Urinary bladder (tissue), 4 donors: ENCODE measurements around the gene TTC23L. TPM values are rescaled to one million over a fixed set of nuclear protein-coding genes. Genes with fewer than 3 reads are reported as not detected.

Experiments used
- DNase-seq: peaks from one replicate; pipeline ENCODE4 v3.0.0-alpha.2; 2015; ENCODE audit errors: extremely low spot score
- H3K27ac ChIP-seq: one replicate; pipeline ENCODE4 v1.5.1; 2013; ENCODE audit warnings: low read depth, mild to moderate bottlenecking, moderate library complexity
- H3K36me3 ChIP-seq: one replicate; pipeline ENCODE4 v1.6.1; 2013; ENCODE audit warnings: mild to moderate bottlenecking, moderate library complexity; ENCODE audit not compliant: insufficient read depth
- H3K4me1 ChIP-seq: one replicate; pipeline ENCODE4 v1.6.1; 2013; ENCODE audit warnings: mild to moderate bottlenecking, moderate library complexity; ENCODE audit not compliant: insufficient read depth
- H3K4me3 ChIP-seq: one replicate; pipeline ENCODE4 v1.5.1; 2013; ENCODE audit warnings: low read depth, low read length
- WGBS: extraction: QIAGEN DNeasy Blood & Tissue Kit; methylation state at CpG from one replicate; pipeline ENCODE4 v1.1.7; 2013; 5-methylcytosine and 5-hydroxymethylcytosine counted together
- polyA plus RNA-seq: library from polyadenylated mRNA; stranded (reverse); fragments of 200-250 nt; gene quantifications from one replicate; pipeline ENCODE4 v1.2.3, GENCODE V29; 2013
- total RNA-seq: library from RNA; depleted of rRNA; stranded (reverse); fragments of >200 nt; gene quantifications from one replicate; pipeline ENCODE4 v1.2.3, GENCODE V29; 2014
- donor health status: healthy with polysubstance abuse.
- donor health status: healthy.

TTC23L gene
- total and polyA plus RNA-seq, 2 donors, result 0.37 to 1.3 TPM

DNA sequence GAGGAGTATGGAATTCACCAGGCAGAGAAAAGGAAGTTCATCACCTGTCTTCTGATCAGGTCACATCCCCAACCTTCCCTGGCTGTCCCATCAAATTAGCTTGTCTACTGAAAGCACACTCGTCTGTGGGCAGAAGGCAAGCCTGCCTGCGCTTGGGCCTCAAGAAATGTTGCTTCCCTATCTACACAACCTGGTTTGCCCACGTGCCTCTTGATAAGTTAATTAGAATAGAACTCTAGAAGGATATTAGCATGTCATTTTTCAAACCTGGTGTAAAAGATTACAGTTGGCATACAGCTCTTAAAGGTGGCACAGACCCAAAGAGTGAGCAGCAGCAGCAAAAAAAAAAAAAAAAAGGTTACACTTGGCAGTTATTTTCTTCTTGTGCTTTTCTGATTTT, 5.1 kb downstream of the TTC23L start:
- WGBS, result 78% methylated on average over 3 of the region's 3 CpGs

DNA sequence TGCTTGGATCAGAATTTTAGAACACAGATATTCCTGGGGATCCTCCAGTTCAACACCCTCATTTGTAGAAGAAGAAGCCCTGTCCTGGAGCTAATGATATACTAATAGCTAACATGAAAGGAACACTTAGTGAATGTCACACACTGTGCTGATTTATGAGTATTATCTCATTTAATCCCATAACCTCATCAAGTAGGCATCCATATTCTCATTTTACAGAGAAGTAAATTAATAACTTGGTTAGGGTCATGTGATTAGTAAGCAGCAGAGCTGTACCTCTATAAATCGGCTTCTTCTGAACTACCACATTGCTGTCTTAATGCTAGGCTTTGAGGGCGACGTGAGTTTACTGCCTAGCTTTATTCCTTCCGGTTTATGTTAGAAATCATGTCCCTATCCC, 6.0 kb downstream of the TTC23L start:
- Histone ChIP-seq H3K36me3 (no peaks in the 10 kb centered on the region), H3K4me1 (no peaks in the 10 kb centered on the region), H3K27ac (no peak overlapping the region), H3K4me3 (no peak overlapping the region)
- 62% methylated on average over 4 of the region's 4 CpGs for WGBS
- DNase-seq, result no peak

More for the DNA sequence above, 5.1 kb downstream of the TTC23L start:
- no peak for DNase-seq
- Histone ChIP-seq H3K4me1 (no peaks in the 10 kb centered on the region), H3K4me3 (no peak overlapping the region), H3K27ac (no peak overlapping the region), H3K36me3 (no peaks in the 10 kb centered on the region)

GRCh38 chr5:34847056-34847455, 8.1 kb downstream of the TTC23L start:
- Histone ChIP-seq H3K4me3 (no peak overlapping the region), H3K36me3 (no peaks in the 10 kb centered on the region), H3K27ac (no peak overlapping the region), H3K4me1 (no peaks in the 10 kb centered on the region)
- DNase-seq, result no peak

DNA sequence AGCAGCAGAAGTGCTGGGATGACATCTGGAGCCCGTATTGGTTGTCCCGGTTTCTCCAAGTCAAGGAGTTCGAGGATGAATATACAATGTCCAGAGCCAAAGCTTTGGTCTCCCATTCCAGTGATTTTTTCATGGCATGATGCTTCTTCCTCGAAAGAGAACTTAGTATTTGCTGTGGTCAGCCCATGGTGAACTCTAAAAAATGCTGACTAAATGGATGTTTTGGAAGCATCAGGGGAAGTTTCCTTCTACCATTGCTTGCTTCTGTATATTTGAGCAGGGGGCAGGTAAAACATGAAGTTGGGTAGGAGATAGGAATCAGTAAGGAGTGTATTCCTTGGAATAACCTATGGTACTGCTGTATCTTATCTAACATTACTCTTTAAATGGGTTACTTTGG, 8.6 kb downstream of the TTC23L start:
- DNase-seq, result no peak
- no peaks in the 10 kb centered on the region for H3K4me1 ChIP-seq
- 92% methylated on average over 4 of the region's 4 CpGs for WGBS
- no peak overlapping the region for H3K27ac ChIP-seq
- no peak overlapping the region for H3K4me3 ChIP-seq
- H3K36me3 ChIP-seq, result no peaks in the 10 kb centered on the region

- no peak for DNase-seq
- H3K36me3 ChIP-seq, result no peaks in the 10 kb centered on the region
- no peak overlapping the region for H3K4me3 ChIP-seq
- no peak overlapping the region for H3K27ac ChIP-seq
- WGBS, result 91% methylated on average over 2 of the region's 2 CpGs
- H3K4me1 ChIP-seq, result no peaks in the 10 kb centered on the region
Observed at GRCh38 chr5:34848230-34848629, 9.3 kb downstream of the TTC23L start.

- Histone ChIP-seq H3K27ac (no peak overlapping the region), H3K36me3 (no peaks in the 10 kb centered on the region), H3K4me3 (no peak overlapping the region), H3K4me1 (no peaks in the 10 kb centered on the region)
- DNase-seq, result no peak
- 89% methylated on average over 3 of the region's 3 CpGs for WGBS
Observed at GRCh38 chr5:34849253-34849652, 10.3 kb downstream of the TTC23L start.

- Histone ChIP-seq H3K36me3 (no peaks in the 10 kb centered on the region), H3K4me1 (no peaks in the 10 kb centered on the region), H3K27ac (no peak overlapping the region), H3K4me3 (no peak overlapping the region)
- 63% methylated on average over 4 of the region's 4 CpGs for WGBS
- no peak for DNase-seq
Observed at GRCh38 chr5:34854459-34855174, 15.7 kb downstream of the TTC23L start.

DNA sequence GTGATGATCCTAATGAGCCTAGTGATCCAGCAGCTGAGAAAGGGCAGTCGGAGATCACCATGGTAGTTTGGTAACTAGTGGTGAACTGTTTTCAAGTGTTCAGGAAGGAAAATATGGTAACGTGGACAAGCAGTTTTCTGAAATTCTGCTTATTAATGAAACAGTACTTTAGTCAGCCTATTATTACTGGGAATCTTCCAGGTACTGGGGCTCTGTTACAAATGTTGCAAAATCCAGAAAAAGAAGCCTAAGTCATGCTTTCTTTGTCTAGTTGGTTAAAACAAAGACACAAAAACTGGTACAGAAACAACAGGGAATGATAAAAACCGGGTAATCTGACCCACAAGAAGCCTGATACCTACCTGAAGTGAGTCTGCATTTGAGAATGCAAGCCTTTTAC, 18.2 kb downstream of the TTC23L start:
- no peak for DNase-seq
- Histone ChIP-seq H3K4me3 (no peak overlapping the region), H3K27ac (no peak overlapping the region), H3K4me1 (no peaks in the 10 kb centered on the region), H3K36me3 (no peaks in the 10 kb centered on the region)
- 84% methylated on average over 3 of the region's 3 CpGs for WGBS

- H3K4me1 ChIP-seq, result no peaks in the 10 kb centered on the region
- DNase-seq, result no peak
- 96% methylated on average over 1 of the region's 1 CpG for WGBS
- H3K27ac ChIP-seq, result no peak overlapping the region
- no peak overlapping the region for H3K4me3 ChIP-seq
- H3K36me3 ChIP-seq, result no peaks in the 10 kb centered on the region
Observed at GRCh38 chr5:34857894-34858293, 18.9 kb downstream of the TTC23L start.

- H3K27ac ChIP-seq, result no peak overlapping the region
- no peak overlapping the region for H3K4me3 ChIP-seq
- H3K4me1 ChIP-seq, result no peaks in the 10 kb centered on the region
- 58% methylated on average over 2 of the region's 2 CpGs for WGBS
- DNase-seq, result no peak
- no peaks in the 10 kb centered on the region for H3K36me3 ChIP-seq
Observed at GRCh38 chr5:34858790-34859189, 19.8 kb downstream of the TTC23L start.

DNA sequence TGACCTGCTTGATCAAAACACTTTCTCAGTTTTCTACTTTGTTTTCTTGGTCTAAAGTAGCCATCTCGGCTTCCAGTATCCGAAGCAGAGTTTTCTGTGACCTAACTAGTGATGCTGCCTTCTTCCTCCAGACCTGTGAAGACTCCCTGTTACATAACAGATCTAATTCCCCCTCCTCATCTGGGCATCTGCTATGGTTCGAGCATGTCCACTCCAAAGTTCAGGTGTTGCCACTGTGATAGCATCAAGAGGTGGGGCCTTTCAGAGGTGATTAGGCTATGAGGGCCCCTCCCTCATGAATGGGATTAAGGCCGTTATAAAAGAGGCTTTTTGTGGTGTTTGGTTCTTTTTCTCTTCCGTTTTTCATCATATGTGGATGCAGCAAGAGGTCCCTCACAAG, 20.3 kb downstream of the TTC23L start:
- H3K27ac ChIP-seq, result no peak overlapping the region
- no peak overlapping the region for H3K4me3 ChIP-seq
- 65% methylated on average over 5 of the region's 5 CpGs for WGBS

DNA sequence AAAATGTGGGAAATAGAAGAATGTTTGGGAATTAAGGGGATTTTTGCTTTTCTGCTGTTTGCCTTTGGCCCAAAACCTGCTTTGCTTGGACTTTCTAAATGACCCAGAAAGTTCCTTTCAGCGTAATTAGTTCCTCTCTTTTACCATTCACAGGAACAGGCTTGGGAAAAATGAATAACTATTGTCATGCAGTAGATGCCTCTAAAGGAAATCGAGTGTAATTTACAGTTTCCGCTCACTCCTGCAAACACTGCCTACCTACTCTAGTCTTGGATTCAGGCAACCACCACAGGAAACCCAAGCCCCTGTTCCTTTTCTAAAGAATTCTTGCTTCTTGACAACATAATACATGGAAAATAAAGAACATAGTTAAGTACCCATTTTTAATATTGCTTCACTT, 25.0 kb downstream of the TTC23L start:
- DNase-seq, result no peak
- WGBS, result 60% methylated on average over 3 of the region's 3 CpGs
- no peak overlapping the region for H3K4me3 ChIP-seq

More for the DNA sequence above, 20.3 kb downstream of the TTC23L start:
- H3K4me1 ChIP-seq, result no peaks in the 10 kb centered on the region
- no peak for DNase-seq
- no peaks in the 10 kb centered on the region for H3K36me3 ChIP-seq

DNA sequence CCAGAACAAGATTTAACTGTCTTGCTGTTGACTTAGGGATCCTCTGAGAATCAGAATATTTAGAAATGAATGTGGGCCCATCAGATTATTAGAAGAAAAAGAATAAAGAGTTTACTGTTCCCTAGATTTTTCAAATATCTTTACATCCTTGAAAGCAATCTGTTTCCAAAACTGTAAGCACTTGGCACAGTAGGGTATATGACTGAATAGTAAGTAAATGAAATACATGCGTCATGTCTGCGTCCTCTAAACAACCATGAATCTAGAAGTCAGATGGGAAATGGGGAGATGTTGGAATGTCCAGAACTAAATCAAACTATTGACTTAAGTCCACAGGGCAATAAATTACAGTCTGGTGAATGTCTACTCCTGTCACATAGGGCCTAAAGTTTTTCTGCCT, 26.1 kb downstream of the TTC23L start:
- peak; percentile 18 for DNase-seq
- 83% methylated on average over 2 of the region's 2 CpGs for whole genome bisulfite sequencing
- H3K36me3 ChIP-seq, result no peaks in the 10 kb centered on the region
- H3K27ac ChIP-seq, result no peak overlapping the region
- H3K4me3 ChIP-seq, result no peak overlapping the region
- no peaks in the 10 kb centered on the region for H3K4me1 ChIP-seq

More for the DNA sequence above, 25.0 kb downstream of the TTC23L start:
- Histone ChIP-seq H3K27ac (no peak overlapping the region), H3K36me3 (no peaks in the 10 kb centered on the region), H3K4me1 (no peaks in the 10 kb centered on the region)

GRCh38 chr5:34866989-34867471, 28.1 kb downstream of the TTC23L start:
- WGBS, result 78% methylated on average over 3 of the region's 3 CpGs
- Histone ChIP-seq H3K27ac (no peak overlapping the region), H3K36me3 (no peaks in the 10 kb centered on the region), H3K4me3 (no peak overlapping the region), H3K4me1 (no peaks in the 10 kb centered on the region)
- DNase-seq, result no peak
